HEK293T (cell line): Measurements from ENCODE around the gene IPO4.

Source experiments
- CTCF ChIA-PET: fragments of 350-600 bp; formaldehyde crosslinking; extraction: SDS; loops from one replicate; lab custom pipeline; 2021; ENCODE audit warnings: antibody characterized with exemption, inconsistent platforms; lab: Yijun Ruan, JAX
- POLR2A ChIA-PET: fragments of 350-600 bp; formaldehyde crosslinking; extraction: SDS; loops from one replicate; lab custom pipeline; 2020; ENCODE audit warnings: antibody characterized with exemption, inconsistent platforms; lab: Yijun Ruan, JAX
- DNase-seq: peaks from one replicate; pipeline ENCODE4 v3.0.0; 2012; ENCODE audit warnings: mixed read lengths; ENCODE audit errors: extremely low spot score
- ARNT ChIP-seq: fragments of 450-650 bp; IDR thresholded peaks from 2 replicates; pipeline ENCODE4 v1.6.1; 2017; ENCODE audit warnings: mild to moderate bottlenecking
- BHLHE40 ChIP-seq: fragments of 450-650 bp; IDR thresholded peaks from 2 replicates; pipeline ENCODE4 v1.6.1; 2016; ENCODE audit warnings: mild to moderate bottlenecking, moderate library complexity, borderline replicate concordance
- CTBP1 ChIP-seq: fragments of 450-650 bp; IDR thresholded peaks from 2 replicates; pipeline ENCODE4 v1.6.1; 2016; ENCODE audit warnings: borderline replicate concordance
- ELF4 ChIP-seq: fragments of 450-650 bp; IDR thresholded peaks from 2 replicates; pipeline ENCODE4 v1.6.1; 2017; ENCODE audit warnings: antibody characterized with exemption
- FOXA1 ChIP-seq: fragments of 450-650 bp; IDR thresholded peaks from 2 replicates; pipeline ENCODE4 v1.6.1; 2016; ENCODE audit warnings: mild to moderate bottlenecking
- FOXK2 ChIP-seq: fragments of 450-650 bp; IDR thresholded peaks from 2 replicates; pipeline ENCODE4 v1.6.1; 2016; ENCODE audit warnings: mild to moderate bottlenecking
- FOXM1 ChIP-seq: fragments of 450-650 bp; IDR thresholded peaks from 2 replicates; pipeline ENCODE4 v1.6.1; 2017; ENCODE audit warnings: mild to moderate bottlenecking, borderline replicate concordance
- HDGF ChIP-seq: fragments of 450-650 bp; IDR thresholded peaks from 2 replicates; pipeline ENCODE4 v1.6.1; 2017; ENCODE audit warnings: antibody characterized with exemption, borderline replicate concordance
- L3MBTL2 ChIP-seq: fragments of 450-650 bp; conservative IDR thresholded peaks from 2 replicates; pipeline ENCODE4 v1.6.1; 2016; ENCODE audit warnings: mild to moderate bottlenecking
- LEF1 ChIP-seq: fragments of 450-650 bp; IDR thresholded peaks from 2 replicates; pipeline ENCODE4 v1.6.1; 2017; ENCODE audit warnings: mild to moderate bottlenecking, borderline replicate concordance
- NFRKB ChIP-seq: fragments of 450-650 bp; IDR thresholded peaks from 2 replicates; pipeline ENCODE4 v1.6.1; 2016; ENCODE audit warnings: mild to moderate bottlenecking, moderate library complexity
- SP1 ChIP-seq: fragments of 450-650 bp; IDR thresholded peaks from 2 replicates; pipeline ENCODE4 v1.6.1; 2017
- SUZ12 ChIP-seq: fragments of 450-650 bp; IDR thresholded peaks from 2 replicates; pipeline ENCODE4 v1.6.1; 2016; ENCODE audit warnings: mild to moderate bottlenecking
- TARDBP ChIP-seq: fragments of 450-650 bp; IDR thresholded peaks from 2 replicates; pipeline ENCODE4 v1.6.1; 2016
- ZNF384 ChIP-seq: fragments of 450-650 bp; IDR thresholded peaks from 2 replicates; pipeline ENCODE4 v1.6.1; 2016
- TF ChIP-seq, protein P1 (sequence below): fragments of 450-650 bp; IDR thresholded peaks from 2 replicates; pipeline ENCODE4 v1.6.1; 2016

Gene IPO4

DNA sequence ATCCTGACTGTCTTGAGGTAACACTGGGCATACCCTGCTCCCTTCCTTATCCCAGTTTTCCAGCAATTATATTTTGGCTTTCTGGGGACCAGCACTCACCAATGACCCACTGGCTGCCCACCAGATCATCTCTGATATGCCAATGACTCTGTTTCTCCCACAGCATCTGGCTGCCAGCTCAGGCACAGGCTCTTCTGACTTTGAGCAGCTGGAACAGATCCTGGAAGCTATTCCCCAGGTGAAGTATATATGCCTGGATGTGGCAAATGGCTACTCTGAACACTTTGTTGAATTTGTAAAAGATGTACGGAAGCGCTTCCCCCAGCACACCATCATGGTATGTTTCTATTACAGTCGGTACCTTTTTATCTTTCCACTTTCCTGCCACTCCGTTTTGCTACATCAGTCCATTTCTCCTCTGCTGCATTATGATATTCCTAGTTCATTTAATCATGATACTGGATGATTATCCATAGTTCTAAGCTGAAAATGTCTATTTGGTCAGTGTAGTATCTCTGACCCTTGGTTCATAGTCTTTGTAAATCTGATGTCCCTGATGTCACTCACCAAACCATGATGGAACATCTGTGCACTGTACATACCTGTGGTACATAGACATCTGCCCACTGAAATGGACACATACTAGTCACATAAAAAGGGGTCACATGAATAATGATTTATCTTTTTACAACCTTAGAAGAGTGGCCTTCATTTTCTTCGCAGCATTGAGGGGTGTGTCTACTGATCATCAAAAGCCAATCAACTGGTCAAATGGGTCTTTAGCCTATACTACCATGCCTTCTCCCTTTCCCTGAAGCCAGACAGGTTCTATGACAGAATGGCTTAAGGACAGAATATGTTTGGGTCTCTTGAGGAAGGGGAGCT, 47.4 kb upstream of the IPO4 start:
- POLR2A ChIA-PET, result interaction anchor here (1.2 to 9.3 kb wide), 2 partner anchors 23 to 62 kb away, joined by 3 to 139 read pairs; partner anchors contain the start of genes CHMP4A, DHRS1 and NOP9
- no peak for DNase-seq
- TF ChIP-seq SUZ12 (no peak), HDGF (no peak), CTBP1 (no peak), L3MBTL2 (no peak), NFRKB (no peak), ELF4 (no peak), LEF1 (no peak), ZNF384 (no peak), ARNT (no peak), SP1 (no peak), BHLHE40 (no peak), TARDBP (no peak), FOXK2 (no peak), FOXA1 (no peak), FOXM1 (no peak)
- TF ChIP-seq, protein P1, sequence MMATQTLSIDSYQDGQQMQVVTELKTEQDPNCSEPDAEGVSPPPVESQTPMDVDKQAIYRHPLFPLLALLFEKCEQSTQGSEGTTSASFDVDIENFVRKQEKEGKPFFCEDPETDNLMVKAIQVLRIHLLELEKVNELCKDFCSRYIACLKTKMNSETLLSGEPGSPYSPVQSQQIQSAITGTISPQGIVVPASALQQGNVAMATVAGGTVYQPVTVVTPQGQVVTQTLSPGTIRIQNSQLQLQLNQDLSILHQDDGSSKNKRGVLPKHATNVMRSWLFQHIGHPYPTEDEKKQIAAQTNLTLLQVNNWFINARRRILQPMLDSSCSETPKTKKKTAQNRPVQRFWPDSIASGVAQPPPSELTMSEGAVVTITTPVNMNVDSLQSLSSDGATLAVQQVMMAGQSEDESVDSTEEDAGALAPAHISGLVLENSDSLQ, result no peak
- CTCF ChIA-PET, result no interaction called here

DNA sequence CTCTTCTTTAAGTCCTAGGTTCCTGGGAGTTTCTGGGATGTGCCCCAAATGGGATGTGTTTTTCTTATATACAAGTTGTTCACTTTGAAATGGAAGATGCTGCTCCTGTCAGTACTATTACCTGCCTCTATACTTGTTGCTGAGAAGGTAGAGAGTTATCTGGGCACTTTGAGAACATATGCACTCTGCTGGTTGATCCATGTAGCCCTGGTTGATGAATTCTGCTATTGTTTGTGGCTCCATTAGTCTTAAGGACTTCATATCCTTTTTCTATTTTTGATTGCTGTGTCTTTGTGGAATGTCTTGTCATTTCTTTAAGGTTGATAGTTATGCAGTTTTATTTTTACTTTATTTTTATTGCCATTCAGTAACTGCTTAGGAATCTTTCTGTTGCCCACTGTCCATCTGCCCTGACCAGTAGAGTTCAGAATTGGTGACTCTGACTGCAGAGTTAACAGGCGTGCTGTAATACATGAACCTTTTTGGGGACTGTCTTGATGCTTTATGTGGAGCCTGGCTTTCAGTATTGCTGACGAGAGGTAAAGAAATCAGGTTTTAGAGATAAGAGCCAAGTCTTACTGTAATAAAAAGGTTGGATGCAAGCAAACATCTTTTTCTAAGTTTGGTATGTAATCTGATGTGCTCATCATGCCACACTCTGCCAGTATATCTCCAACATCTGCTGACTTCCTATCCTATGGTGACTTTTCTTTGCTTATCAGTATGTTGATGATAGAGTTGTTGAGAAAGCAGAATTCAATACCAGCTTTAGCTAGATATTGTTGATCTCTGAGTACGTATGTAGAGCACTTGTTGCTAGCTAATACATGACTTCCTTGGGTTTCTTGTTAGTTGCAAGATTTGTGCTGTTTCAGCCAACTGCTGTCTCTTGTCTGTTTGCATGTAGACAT, 45.7 kb upstream of the IPO4 start:
- TF ChIP-seq LEF1 (no peak), ELF4 (no peak), SP1 (no peak), ARNT (no peak), FOXM1 (no peak), TARDBP (no peak), ZNF384 (no peak), FOXA1 (no peak), CTBP1 (no peak), FOXK2 (no peak), L3MBTL2 (no peak), HDGF (no peak), BHLHE40 (no peak)
- TF ChIP-seq, protein P1, result no peak
- ChIA-PET POLR2A (interaction anchor here (0.8 to 2.3 kb wide), 4 partner anchors 8 to 58 kb away, joined by 3 to 13 read pairs (median 4); partner anchors contain the start of genes CHMP4A and TINF2), CTCF (interaction anchor here (0.9 kb wide), 1 partner anchor 62 kb away, joined by 3 read pairs; no protein-coding TSS in a partner anchor)
- DNase-seq, result no peak

DNA sequence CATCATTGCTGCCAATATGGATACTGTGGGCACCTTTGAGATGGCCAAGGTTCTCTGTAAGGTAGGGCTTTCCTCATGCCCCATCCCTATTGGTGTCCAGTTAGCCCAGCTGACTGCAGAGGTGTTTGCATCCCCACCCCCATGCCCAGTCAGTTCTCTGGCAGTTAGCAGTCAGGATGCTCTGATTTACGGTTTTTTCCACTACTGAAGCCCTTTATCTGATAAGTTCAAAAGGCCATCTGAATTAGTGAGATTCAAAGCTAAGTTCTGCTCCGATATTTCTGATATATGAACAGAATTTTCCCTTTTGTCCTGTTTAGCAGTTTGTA, 44.9 kb upstream of the IPO4 start:
- no peak for TF ChIP-seq HDGF
- no peak for TF ChIP-seq TARDBP
- TF ChIP-seq ARNT, result no peak
- TF ChIP-seq, protein P1, result peak; percentile 47
- no peak for TF ChIP-seq ELF4
- ChIA-PET POLR2A (interaction anchor here (1.6 to 2.3 kb wide), 2 partner anchors 9 to 20 kb away, joined by 6 to 13 read pairs; partner anchors contain the start of genes CHMP4A and TINF2), CTCF (no interaction called here)
- no peak for DNase-seq

DNA sequence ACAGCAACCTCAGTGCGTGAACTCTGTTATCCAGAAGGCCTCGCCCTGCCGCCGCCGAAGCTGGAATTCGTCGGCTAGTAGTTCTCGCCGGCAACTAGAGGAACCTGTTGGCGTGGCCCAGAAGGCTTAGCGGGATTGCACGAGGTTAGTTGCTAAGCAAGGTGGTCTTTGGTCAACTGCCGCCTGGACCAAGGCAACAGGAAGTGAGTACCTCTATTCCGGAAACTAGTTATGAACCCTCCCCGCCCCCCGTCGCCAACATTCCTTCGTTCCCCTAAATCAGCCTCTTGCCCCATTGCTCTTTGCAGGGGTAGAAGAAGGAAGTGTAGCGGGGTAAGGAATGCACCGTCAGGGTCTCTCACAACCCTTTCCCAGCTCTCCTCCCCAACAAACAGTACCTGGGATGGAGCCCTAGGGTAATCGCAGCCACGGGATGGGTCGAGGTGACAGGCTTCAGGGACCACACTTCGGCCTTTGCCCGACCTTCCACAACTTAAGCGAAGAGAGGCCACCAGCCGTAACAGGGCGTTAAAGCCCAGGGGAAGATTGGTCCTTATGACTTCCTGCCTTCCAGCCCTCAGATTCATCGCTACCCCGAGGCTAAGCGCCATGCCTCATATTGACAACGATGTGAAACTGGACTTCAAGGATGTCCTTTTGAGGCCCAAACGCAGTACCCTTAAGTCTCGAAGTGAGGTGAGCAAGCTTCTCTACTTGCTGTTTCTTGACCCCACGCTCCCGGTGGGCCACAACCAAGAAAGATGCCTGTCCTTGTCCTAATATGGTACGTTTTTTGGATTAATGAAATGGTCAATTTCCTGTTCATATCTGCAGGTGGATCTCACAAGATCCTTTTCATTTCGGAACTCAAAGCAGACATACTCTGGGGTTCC, 44.3 kb upstream of the IPO4 start, which contains the start of gene GMPR2:
TSS of gene GMPR2 (plus strand) at position 285 of the 893 bp plus-strand sequence. CDS start at position 610, 325 bp downstream.
- DNase-seq, result no peak
- ChIA-PET POLR2A (interaction anchor here (0.6 to 2.3 kb wide), 4 partner anchors 9 to 86 kb away, joined by 3 to 13 read pairs (median 4); partner anchors contain the start of genes CHMP4A, PSME2, RNF31 and TINF2), CTCF (interaction anchor here (0.6 kb wide), 1 partner anchor 14 kb away, joined by 3 read pairs; no protein-coding TSS in a partner anchor)
- no peak for TF ChIP-seq FOXK2
- TF ChIP-seq FOXM1, result no peak
- TF ChIP-seq ELF4, result peak; percentile 15; the same call in 1 of the 2 replicates
- TF ChIP-seq CTBP1, result no peak
- no peak for TF ChIP-seq ARNT
- no peak for TF ChIP-seq NFRKB
- TF ChIP-seq HDGF, result no peak
- no peak for TF ChIP-seq LEF1
- TF ChIP-seq TARDBP, result no peak
- peak; percentile 79 for TF ChIP-seq L3MBTL2
- TF ChIP-seq FOXA1, result no peak
- TF ChIP-seq, protein P1, result no peak
- TF ChIP-seq ZNF384, result no peak
- no peak for TF ChIP-seq SP1
- no peak for TF ChIP-seq BHLHE40
- no peak for TF ChIP-seq SUZ12
